ENCODE data around the gene RBMS1. TPM values are rescaled to one million over a fixed set of nuclear protein-coding genes. Genes with fewer than 3 reads are reported as not detected.

The RBMS1 gene
- total and polyA plus RNA-seq, 2 of the 13 experiments (the other 11 are each of a cell fraction or from before 2014, with no cell fraction given) = 55.5 to 110 TPM

DNA sequence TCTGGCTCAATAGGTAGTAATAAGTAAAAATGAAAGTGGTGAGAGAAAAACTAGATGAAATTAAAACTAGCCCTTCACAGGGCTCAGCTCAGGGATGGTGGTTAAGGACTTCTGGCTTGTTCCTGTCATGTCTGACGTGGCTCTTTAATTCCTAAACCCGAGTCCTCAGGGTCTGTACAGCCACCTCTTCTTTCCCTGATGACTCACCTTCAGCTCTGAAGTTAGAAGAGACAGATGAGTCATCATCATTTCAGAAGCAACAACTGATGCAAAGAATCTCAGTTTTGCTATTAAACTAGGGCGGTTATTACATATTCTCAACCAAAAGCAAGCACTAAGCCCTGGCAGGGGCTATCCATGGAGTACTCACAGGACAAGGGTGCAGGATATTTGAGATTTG is 269.5 kb downstream of the RBMS1 start:
- ChIA-PET CTCF (ENCODE audit: low intra/inter-chr PET ratio, low total read pairs) (no interaction called here), POLR2A (interaction anchor here (1.1 kb wide), 1 partner anchor 16 kb away, joined by 4 read pairs; no protein-coding TSS in a partner anchor)
- peak; percentile 69 for DNase-seq (ENCODE audit: low spot score)
- Histone ChIP-seq H3K9ac (ENCODE audit: insufficient read depth, low read depth, low read length) (no peak overlapping the region), H3K27me3 (ENCODE audit: control insufficient read depth in 1 of 2, insufficient read depth in 2 of 2, low read length in 2 of 2) (no peaks in the 10 kb centered on the region), H3K4me1 (ENCODE audit: insufficient read depth, low read length) (peaks cover 52% of the 10 kb centered on the region), H3K27ac (ENCODE audit: extremely low read length, insufficient read depth, low read length) (no peak overlapping the region), H4K20me1 (ENCODE audit: insufficient read depth, low read length) (no peaks in the 10 kb centered on the region), H3K4me2 (ENCODE audit: low read depth, low read length) (peak overlapping the region; percentile 30), H2AFZ (ENCODE audit: low read length) (no peak overlapping the region), H3K4me3 (replicated peaks in 1 of 3; ENCODE audit: insufficient read depth in 1 of 3, low read depth in 2 of 3, low read length in 3 of 3) (no peak overlapping the region), H3K79me2 (ENCODE audit: insufficient read depth, low read length) (no peaks in the 10 kb centered on the region), H3K9me3 (ENCODE audit: low read length) (no peaks in the 10 kb centered on the region), H3K36me3 (replicated peaks in 1 of 2; ENCODE audit: control insufficient read depth in 1 of 2, insufficient read depth in 2 of 2, low read length in 2 of 2) (no peaks in the 10 kb centered on the region)
- in situ Hi-C loops (cut with HindIII; ENCODE audit: extremely low pct_ligation_motif_present, low pct_unique_long_range_greater_than_20kb) (no loop called here), intact Hi-C loops (cut with micrococcal nuclease; ENCODE audit: unreplicated experiment) (no loop called here)
- no TSS peak for BruUV-seq (replicated peaks)
- ATAC-seq = peak; percentile 7; the same call in 1 of the 3 replicates
- 14% methylated on average over 3 of the region's 3 CpGs for WGBS (ENCODE audit: low lambda C conversion rate)
- FAIRE-seq = peak; percentile 26
- TF ChIP-seq JUND (CRISPR knock-in tag; IDR thresholded peaks at IDR 0.05) (peak; percentile 52; the same call in 1 of the 2 replicates), RBFOX2 (IDR thresholded peaks at IDR 0.05; ENCODE audit: low read depth, low read length) (no peak), ATF7-NPFF (CRISPR knock-in tag; IDR thresholded peaks at IDR 0.05; ENCODE audit: low read depth) (no peak), NR2F1 (CRISPR knock-in tag; IDR thresholded peaks at IDR 0.05) (no peak), CCAR2 (optimal IDR thresholded peaks at IDR 0.05; ENCODE audit: low read depth, low read length) (no peak), ZNF460 (CRISPR knock-in tag; IDR thresholded peaks at IDR 0.05; ENCODE audit: borderline replicate concordance) (no peak), POGZ (CRISPR knock-in tag; IDR thresholded peaks at IDR 0.05) (no peak), FOXA1 (IDR thresholded peaks at IDR 0.05) (no peak), FOXA1 (CRISPR knock-in tag; IDR thresholded peaks at IDR 0.05) (no peak), RNF2 (conservative IDR thresholded peaks at IDR 0.05; ENCODE audit: low read depth) (no peak), ZSCAN29 (CRISPR knock-in tag; conservative IDR thresholded peaks at IDR 0.05) (no peak), RFX5 (IDR thresholded peaks at IDR 0.05; ENCODE audit: low read depth, low read length) (peak; percentile 38; the same call in 1 of the 2 replicates), ERF (CRISPR knock-in tag; IDR thresholded peaks at IDR 0.05) (no peak), HHEX (CRISPR knock-in tag; IDR thresholded peaks at IDR 0.05) (no peak), FOSL1 (CRISPR knock-in tag; IDR thresholded peaks at IDR 0.05; ENCODE audit: borderline replicate concordance) (peak; percentile 33; the same call in 1 of the 2 replicates), MAFF (IDR thresholded peaks at IDR 0.05; ENCODE audit: low read depth, low read length) (peak; percentile 15; the same call in 1 of the 2 replicates), ZNF660 (CRISPR knock-in tag; IDR thresholded peaks at IDR 0.05; ENCODE audit: borderline replicate concordance, low read depth) (no peak), NAIF1 (CRISPR knock-in tag; IDR thresholded peaks at IDR 0.05; ENCODE audit: borderline replicate concordance) (no peak), FOSL2 (CRISPR knock-in tag; IDR thresholded peaks at IDR 0.05) (peak; percentile 96), MAFK (conservative IDR thresholded peaks at IDR 0.05 in 1 of 2, IDR thresholded peaks at IDR 0.05 in 1 of 2; ENCODE audit: low read length in 2 of 2) (0 out of 4 replicates have a peak, but pooled peaks of 1 of the 2 experiments have one; percentile 13), TARDBP (CRISPR knock-in tag; IDR thresholded peaks at IDR 0.05) (no peak)
- TF ChIP-seq, protein P1, sequence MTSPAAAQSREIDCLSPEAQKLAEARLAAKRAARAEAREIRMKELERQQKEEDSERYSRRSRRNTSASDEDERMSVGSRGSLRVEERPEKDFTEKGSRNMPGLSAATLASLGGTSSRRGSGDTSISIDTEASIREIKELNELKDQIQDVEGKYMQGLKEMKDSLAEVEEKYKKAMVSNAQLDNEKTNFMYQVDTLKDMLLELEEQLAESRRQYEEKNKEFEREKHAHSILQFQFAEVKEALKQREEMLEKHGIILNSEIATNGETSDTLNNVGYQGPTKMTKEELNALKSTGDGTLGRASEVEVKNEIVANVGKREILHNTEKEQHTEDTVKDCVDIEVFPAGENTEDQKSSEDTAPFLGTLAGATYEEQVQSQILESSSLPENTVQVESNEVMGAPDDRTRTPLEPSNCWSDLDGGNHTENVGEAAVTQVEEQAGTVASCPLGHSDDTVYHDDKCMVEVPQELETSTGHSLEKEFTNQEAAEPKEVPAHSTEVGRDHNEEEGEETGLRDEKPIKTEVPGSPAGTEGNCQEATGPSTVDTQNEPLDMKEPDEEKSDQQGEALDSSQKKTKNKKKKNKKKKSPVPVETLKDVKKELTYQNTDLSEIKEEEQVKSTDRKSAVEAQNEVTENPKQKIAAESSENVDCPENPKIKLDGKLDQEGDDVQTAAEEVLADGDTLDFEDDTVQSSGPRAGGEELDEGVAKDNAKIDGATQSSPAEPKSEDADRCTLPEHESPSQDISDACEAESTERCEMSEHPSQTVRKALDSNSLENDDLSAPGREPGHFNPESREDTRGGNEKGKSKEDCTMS (CRISPR knock-in tag; conservative IDR thresholded peaks at IDR 0.05) = no peak
- TF ChIP-seq, protein P2, sequence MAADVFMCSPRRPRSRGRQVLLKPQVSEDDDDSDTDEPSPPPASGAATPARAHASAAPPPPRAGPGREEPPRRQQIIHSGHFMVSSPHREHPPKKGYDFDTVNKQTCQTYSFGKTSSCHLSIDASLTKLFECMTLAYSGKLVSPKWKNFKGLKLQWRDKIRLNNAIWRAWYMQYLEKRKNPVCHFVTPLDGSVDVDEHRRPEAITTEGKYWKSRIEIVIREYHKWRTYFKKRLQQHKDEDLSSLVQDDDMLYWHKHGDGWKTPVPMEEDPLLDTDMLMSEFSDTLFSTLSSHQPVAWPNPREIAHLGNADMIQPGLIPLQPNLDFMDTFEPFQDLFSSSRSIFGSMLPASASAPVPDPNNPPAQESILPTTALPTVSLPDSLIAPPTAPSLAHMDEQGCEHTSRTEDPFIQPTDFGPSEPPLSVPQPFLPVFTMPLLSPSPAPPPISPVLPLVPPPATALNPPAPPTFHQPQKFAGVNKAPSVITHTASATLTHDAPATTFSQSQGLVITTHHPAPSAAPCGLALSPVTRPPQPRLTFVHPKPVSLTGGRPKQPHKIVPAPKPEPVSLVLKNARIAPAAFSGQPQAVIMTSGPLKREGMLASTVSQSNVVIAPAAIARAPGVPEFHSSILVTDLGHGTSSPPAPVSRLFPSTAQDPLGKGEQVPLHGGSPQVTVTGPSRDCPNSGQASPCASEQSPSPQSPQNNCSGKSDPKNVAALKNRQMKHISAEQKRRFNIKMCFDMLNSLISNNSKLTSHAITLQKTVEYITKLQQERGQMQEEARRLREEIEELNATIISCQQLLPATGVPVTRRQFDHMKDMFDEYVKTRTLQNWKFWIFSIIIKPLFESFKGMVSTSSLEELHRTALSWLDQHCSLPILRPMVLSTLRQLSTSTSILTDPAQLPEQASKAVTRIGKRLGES (CRISPR knock-in tag; IDR thresholded peaks at IDR 0.05; ENCODE audit: borderline replicate concordance) = no peak

All from HepG2 (cell line).